Activated B cell treated with CpG ODN at 0.5 μM for 24 hours (primary cell): ENCODE measurements around the gene PPP6R2. TPM values are rescaled to one million over a fixed set of nuclear protein-coding genes. Genes with fewer than 3 reads are reported as not detected.
A peak's percentile ranks its signal among the peaks of the same experiment; 100 is the strongest.
"Not testable (repeated sequence)": the region's sequence is repeated elsewhere in the genome, so short reads cannot be mapped to it uniquely, and the experiment has no call there.

Source experiments
- ATAC-seq: fragments of 200-7000 bp; cut with Tn5 transposase; one replicate; pipeline ENCODE4 v1.10.0; 2021; ENCODE audit warnings: low read depth, mild to moderate bottlenecking, moderate library complexity
- CTCF ChIA-PET: fragments of 350-600 bp; sonication (Branson Sonifier 250); formaldehyde crosslinking; loops from one replicate; lab custom pipeline; 2021; ENCODE audit warnings: antibody characterized with exemption; lab: Charles Lee
- POLR2A ChIA-PET: fragments of 350-600 bp; sonication (Branson Sonifier 250); formaldehyde crosslinking; loops from one replicate; lab custom pipeline; 2021; ENCODE audit warnings: antibody characterized with exemption; lab: Charles Lee
- DNase-seq: peaks from one replicate; pipeline ENCODE4 v3.0.0; 2022
- H3K27ac Mint-ChIP-seq: one replicate; pipeline ENCODE4 v1.8.0; 2020; ENCODE audit warnings: mixed read lengths
- H3K27me3 Mint-ChIP-seq: one replicate; pipeline ENCODE4 v1.8.0; 2021; ENCODE audit warnings: mixed read lengths
- H3K36me3 Mint-ChIP-seq: one replicate; pipeline ENCODE4 v1.8.0; 2021; ENCODE audit warnings: low read depth, mixed read lengths
- H3K4me1 Mint-ChIP-seq: one replicate; pipeline ENCODE4 v1.8.0; 2021; ENCODE audit warnings: mixed read lengths
- H3K4me3 Mint-ChIP-seq: one replicate; pipeline ENCODE4 v1.8.0; 2020; ENCODE audit warnings: mild to moderate bottlenecking, mixed read lengths
- H3K9me3 Mint-ChIP-seq: one replicate; pipeline ENCODE4 v1.8.0; 2020; ENCODE audit warnings: mixed read lengths
- intact Hi-C: fragments of 100-400 bp; cut with micrococcal nuclease; formaldehyde crosslinking; loops from one replicate; pipeline ENCODE4 v1.15.1; 2024
- total RNA-seq: library from RNA; stranded (reverse); gene quantifications from 2 replicates; pipeline ENCODE4 v1.2.3, GENCODE V29; 2022
- TF ChIP-seq, protein P1 (sequence below): fragments of 200-600 bp; IDR thresholded peaks from one replicate; pipeline ENCODE4 v1.8.0; 2022; ENCODE audit warnings: antibody characterized with exemption, mild to moderate bottlenecking

Gene PPP6R2
- total RNA-seq, 1 donor from 2014 or later: 77.3 TPM

DNA sequence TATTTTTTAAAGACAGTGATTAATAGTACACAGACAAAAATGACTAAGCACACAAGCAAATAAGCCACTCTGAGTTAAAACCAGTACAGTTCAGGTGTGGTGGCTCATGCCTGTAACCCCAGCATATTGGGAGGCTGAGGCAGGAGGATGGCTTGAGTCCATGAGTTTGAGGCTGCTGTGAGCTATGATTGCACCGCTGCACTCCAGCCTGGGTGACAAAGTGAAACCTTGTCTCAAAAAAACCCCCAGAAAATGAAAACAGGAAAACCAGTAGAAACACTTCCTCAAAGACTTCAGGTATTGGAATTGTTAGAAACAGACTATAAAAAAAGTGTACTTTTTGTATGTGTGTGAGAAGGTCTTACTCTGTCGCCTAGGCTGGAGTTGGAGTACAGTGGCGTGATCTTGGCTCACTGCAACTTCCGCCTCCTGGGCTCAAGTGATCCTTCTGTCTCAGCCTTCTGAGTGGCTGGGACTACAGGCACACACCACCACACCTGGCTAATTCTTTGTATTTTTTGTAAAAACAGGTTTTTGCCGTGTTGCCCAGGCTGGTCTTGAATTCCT, 33.0 kb downstream of the PPP6R2 start:
- peaks cover 17% of the 10 kb centered on the region for H3K4me1 Mint-ChIP-seq
- TF ChIP-seq, protein P1, sequence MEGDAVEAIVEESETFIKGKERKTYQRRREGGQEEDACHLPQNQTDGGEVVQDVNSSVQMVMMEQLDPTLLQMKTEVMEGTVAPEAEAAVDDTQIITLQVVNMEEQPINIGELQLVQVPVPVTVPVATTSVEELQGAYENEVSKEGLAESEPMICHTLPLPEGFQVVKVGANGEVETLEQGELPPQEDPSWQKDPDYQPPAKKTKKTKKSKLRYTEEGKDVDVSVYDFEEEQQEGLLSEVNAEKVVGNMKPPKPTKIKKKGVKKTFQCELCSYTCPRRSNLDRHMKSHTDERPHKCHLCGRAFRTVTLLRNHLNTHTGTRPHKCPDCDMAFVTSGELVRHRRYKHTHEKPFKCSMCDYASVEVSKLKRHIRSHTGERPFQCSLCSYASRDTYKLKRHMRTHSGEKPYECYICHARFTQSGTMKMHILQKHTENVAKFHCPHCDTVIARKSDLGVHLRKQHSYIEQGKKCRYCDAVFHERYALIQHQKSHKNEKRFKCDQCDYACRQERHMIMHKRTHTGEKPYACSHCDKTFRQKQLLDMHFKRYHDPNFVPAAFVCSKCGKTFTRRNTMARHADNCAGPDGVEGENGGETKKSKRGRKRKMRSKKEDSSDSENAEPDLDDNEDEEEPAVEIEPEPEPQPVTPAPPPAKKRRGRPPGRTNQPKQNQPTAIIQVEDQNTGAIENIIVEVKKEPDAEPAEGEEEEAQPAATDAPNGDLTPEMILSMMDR: no peak
- H3K4me3 Mint-ChIP-seq: peak overlapping the region; percentile 41
- H3K27ac Mint-ChIP-seq: peak overlapping the region; percentile 68
- ChIA-PET CTCF (no interaction called here), POLR2A (no interaction called here)
- intact Hi-C loops: no loop called here
- H3K9me3 Mint-ChIP-seq: no peaks in the 10 kb centered on the region
- ATAC-seq (peak; percentile 40), DNase-seq (no peak)
- no peaks in the 10 kb centered on the region for H3K27me3 Mint-ChIP-seq
- H3K36me3 Mint-ChIP-seq: peaks cover 45% of the 10 kb centered on the region

GRCh38 chr22:50381021-50381555, 38.0 kb downstream of the PPP6R2 start:
- H3K4me1 Mint-ChIP-seq, intact Hi-C loops, H3K9me3 Mint-ChIP-seq, H3K4me3 Mint-ChIP-seq, DNase-seq, POLR2A ChIA-PET, H3K27me3 Mint-ChIP-seq, CTCF ChIA-PET, ATAC-seq, H3K27ac Mint-ChIP-seq: not testable (repeated sequence)
- H3K36me3 Mint-ChIP-seq: peaks cover 31% of the 10 kb centered on the region

DNA sequence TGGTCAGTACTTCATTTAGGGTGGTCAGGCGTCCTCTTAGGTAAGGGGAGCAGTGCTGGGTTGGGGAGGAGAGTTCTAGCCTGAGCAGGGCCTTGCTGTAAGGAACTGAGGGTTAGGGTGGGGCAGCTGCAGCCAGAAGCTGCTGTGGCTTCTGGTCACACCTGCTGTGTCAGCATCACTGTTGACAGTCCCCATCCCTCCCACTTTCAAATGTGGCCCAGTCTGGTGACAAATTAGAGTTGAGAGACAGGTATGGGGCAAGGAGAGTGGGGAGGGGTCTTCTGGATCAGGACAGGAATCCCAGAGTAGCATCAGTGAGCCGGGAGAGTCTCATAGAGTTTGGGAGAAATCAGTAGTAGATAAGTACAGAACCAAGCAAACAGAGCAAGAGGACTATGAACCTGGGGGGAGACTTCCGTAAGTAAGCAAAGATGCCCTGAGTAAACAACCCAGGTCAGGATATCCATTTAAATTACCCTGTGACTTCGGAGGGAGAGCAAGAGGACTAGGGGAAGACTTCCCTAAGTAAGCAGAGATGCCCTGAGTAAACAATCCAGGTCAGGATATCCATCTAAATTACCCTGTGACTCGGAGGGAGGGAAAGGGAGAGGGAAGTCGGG, 53.7 kb downstream of the PPP6R2 start:
- H3K4me1 Mint-ChIP-seq: peaks cover 35% of the 10 kb centered on the region
- H3K27ac Mint-ChIP-seq: peak overlapping the region; percentile 8
- H3K4me3 Mint-ChIP-seq: no peak overlapping the region
- ATAC-seq (no peak), DNase-seq (no peak)
- H3K36me3 Mint-ChIP-seq: peaks cover 38% of the 10 kb centered on the region
- TF ChIP-seq, protein P1: no peak
- POLR2A ChIA-PET: no interaction called here
- no peaks in the 10 kb centered on the region for H3K27me3 Mint-ChIP-seq
- no peaks in the 10 kb centered on the region for H3K9me3 Mint-ChIP-seq
- CTCF ChIA-PET: no interaction called here
- intact Hi-C loops: loop anchor here (5.0 kb wide), 1 partner anchor 100 kb away; no protein-coding TSS in a partner anchor

DNA sequence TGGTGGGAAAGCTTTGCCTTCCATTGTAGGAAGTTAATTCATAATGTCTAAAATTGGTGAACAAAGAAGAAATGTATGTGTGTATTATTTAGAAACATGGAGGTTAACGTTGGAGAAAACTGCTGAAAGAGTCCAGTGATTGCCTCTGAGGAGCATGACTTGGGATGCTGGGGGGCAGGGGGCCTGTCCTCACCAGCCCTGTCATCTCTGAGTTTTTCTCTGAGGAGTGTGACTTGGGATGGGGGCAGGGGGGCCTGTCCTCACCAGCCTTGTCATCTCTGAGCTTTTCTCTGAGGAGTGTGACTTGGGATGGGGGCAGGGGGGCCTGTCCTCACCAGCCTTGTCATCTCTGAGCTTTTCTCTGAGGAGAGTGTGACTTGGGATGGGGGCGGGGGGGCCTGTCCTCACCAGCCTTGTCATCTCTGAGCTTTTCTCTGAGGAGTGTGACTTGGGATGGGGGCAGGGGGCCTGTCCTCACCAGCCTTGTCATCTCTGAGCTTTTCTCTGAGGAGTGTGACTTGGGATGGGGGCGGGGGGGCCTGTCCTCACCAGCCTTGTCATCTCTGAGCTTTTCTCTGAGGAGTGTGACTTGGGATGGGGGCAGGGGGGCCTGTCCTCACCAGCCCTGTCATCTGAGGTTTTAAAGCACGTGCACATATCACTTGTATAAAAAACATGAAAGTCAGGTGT, 54.4 kb downstream of the PPP6R2 start:
- H3K9me3 Mint-ChIP-seq, DNase-seq, ATAC-seq, H3K4me3 Mint-ChIP-seq, CTCF ChIA-PET, H3K27me3 Mint-ChIP-seq, POLR2A ChIA-PET: not testable (repeated sequence)
- peak overlapping the region; percentile 8 for H3K27ac Mint-ChIP-seq
- intact Hi-C loops: loop anchor here (2.0 to 5.0 kb wide), 2 partner anchors 100 to 223 kb away; no protein-coding TSS in a partner anchor
- peaks cover 36% of the 10 kb centered on the region for H3K36me3 Mint-ChIP-seq
- peaks cover 37% of the 10 kb centered on the region for H3K4me1 Mint-ChIP-seq

DNA sequence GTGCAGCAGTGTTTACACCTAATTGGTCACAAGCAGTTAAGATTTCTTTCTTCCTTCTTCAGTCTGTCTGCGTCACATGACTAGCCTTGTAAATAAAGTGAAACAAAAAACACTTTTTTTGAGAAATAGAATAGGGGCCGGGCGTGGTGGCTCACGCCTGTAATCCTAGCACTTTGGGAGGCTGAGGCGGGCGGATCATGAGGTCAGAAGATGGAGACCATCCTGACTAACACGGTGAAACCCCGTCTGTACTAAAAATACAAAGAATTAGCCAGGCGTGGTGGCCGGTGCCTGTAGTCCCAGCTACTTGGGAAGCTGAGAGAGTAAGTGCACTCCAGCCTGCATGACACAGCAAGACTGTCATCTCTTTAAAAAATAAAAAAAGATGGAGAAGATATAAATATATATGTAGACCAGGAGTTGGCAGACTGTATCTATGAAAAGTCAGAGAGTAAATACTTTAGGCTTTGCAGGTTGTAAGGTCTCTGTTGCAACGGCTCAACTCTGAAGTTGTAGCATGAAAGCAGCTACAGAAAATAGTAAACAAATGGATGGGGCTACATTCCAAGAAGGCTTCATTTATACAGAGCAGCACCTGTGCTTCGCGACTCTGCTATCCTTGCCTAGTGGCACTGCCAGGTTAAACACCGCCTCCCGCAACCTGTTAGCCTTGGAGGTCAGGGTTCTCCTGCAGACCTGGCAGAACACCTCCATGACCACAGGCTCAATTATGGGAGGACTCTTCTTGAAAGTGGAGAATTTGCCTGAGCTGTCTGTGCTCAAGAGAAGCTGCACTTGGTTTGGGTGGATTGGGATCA, 55.9 kb downstream of the PPP6R2 start:
- DNase-seq: no peak
- no peaks in the 10 kb centered on the region for H3K27me3 Mint-ChIP-seq
- CTCF ChIA-PET: interaction anchor here (1.4 to 2.0 kb wide), 2 partner anchors 99 to 127 kb away, joined by 6 to 12 read pairs; partner anchors contain the start of gene SCO2
- H3K4me1 Mint-ChIP-seq: peaks cover 49% of the 10 kb centered on the region
- TF ChIP-seq, protein P1: no peak
- H3K27ac Mint-ChIP-seq: peak overlapping the region; percentile 64
- no peaks in the 10 kb centered on the region for H3K9me3 Mint-ChIP-seq
- POLR2A ChIA-PET: interaction anchor here (1.1 to 1.4 kb wide), 2 partner anchors 71 to 155 kb away, joined by 4 read pairs; no protein-coding TSS in a partner anchor
- H3K36me3 Mint-ChIP-seq: peaks cover 31% of the 10 kb centered on the region
- intact Hi-C loops: loop anchor here (2.0 to 5.0 kb wide), 2 partner anchors 98 to 222 kb away; no protein-coding TSS in a partner anchor
- peak overlapping the region; percentile 57 for H3K4me3 Mint-ChIP-seq
- no peak for ATAC-seq
